H1 (cell line): ENCODE results near the gene NCKAP1. TPM values are rescaled to one million over a fixed set of nuclear protein-coding genes. Genes with fewer than 3 reads are reported as not detected.

ENCODE experiments used
- CTCF ChIA-PET: fragments of 300-600 bp; sonication (Branson Sonifier 250); formaldehyde crosslinking; loops from one replicate; lab custom pipeline; 2021; ENCODE audit not compliant: partially characterized antibody; lab: Charles Lee
- POLR2A ChIA-PET: fragments of 300-600 bp; sonication (Branson Sonifier 250); formaldehyde crosslinking; loops from one replicate; lab custom pipeline; 2021; ENCODE audit warnings: inconsistent platforms; ENCODE audit not compliant: partially characterized antibody; lab: Charles Lee
- DNase-seq, 2 experiments: peaks; one replicate each; pipeline versions ENCODE4 v3.0.0 to v3.0.0-alpha.2; 2010 to 2022; ENCODE audit warnings: low spot score in 2 of 2, low read depth in 1 of 2, mixed read lengths in 1 of 2
- FAIRE-seq: peaks from 2 replicates; lab custom pipeline; 2011; peaks lifted over from hg19 to GRCh38; lab: Jason Lieb, UNC
- H2AFZ ChIP-seq: 2 replicates; pipeline ENCODE4 v1.8.1; 2012; ENCODE audit warnings: low read length, inconsistent platforms
- H2AK5ac ChIP-seq: 2 replicates; pipeline ENCODE4 v1.6.1; 2013; ENCODE audit warnings: low read depth, low read length
- H2BK120ac ChIP-seq: replicated peaks from 2 replicates; pipeline ENCODE3; 2013; ENCODE audit warnings: low read depth, low read length, inconsistent platforms
- H2BK12ac ChIP-seq: 2 replicates; pipeline ENCODE4 v1.6.1; 2013; ENCODE audit warnings: low read depth, low read length
- H2BK15ac ChIP-seq: 2 replicates; pipeline ENCODE4 v1.6.1; 2013; ENCODE audit warnings: low read length
- H2BK20ac ChIP-seq: 2 replicates; pipeline ENCODE4 v1.6.1; 2013; ENCODE audit warnings: low read length
- H2BK5ac ChIP-seq: 2 replicates; pipeline ENCODE4 v1.6.1; 2013; ENCODE audit warnings: low read depth, low read length
- H3K14ac ChIP-seq: 2 replicates; pipeline ENCODE4 v1.6.1; 2013; ENCODE audit warnings: inconsistent platforms; ENCODE audit not compliant: insufficient read length
- H3K18ac ChIP-seq: 2 replicates; pipeline ENCODE4 v1.6.1; 2013; ENCODE audit warnings: low read length; ENCODE audit errors: extremely low read depth
- H3K23ac ChIP-seq: 2 replicates; pipeline ENCODE4 v1.6.1; 2013; ENCODE audit warnings: inconsistent platforms; ENCODE audit not compliant: insufficient read length
- H3K23me2 ChIP-seq: 2 replicates; pipeline ENCODE4 v1.6.1; 2013; ENCODE audit warnings: low read depth, low read length
- H3K27ac ChIP-seq: 2 replicates; pipeline ENCODE4 v1.6.1; 2011; ENCODE audit warnings: low read depth, low read length, inconsistent platforms
- H3K27me3 ChIP-seq, 4 experiments: replicated peaks in 1 of 4; 1 replicate in 1 of 4; 2 replicates in 3 of 4; pipeline versions ENCODE4 v1.6.1 to v1.8.1; 2011 to 2013; ENCODE audit warnings: low read length in 3 of 4, mild to moderate bottlenecking in 3 of 4, inconsistent platforms in 2 of 4, mixed read lengths in 2 of 4, moderate library complexity in 1 of 4; ENCODE audit not compliant: control insufficient read depth in 3 of 4, insufficient read depth in 3 of 4; ENCODE audit errors: extremely low read depth in 1 of 4
- H3K36me3 ChIP-seq, 4 experiments: 2 replicates each; pipeline versions ENCODE4 v1.6.1 to v1.8.1; 2011 to 2013; ENCODE audit warnings: mild to moderate bottlenecking in 4 of 4, low read length in 3 of 4, moderate library complexity in 2 of 4, control low read depth in 1 of 4, inconsistent platforms in 1 of 4; ENCODE audit not compliant: insufficient read depth in 4 of 4, control insufficient read depth in 2 of 4
- H3K4ac ChIP-seq: replicated peaks from 2 replicates; pipeline ENCODE3; 2013; ENCODE audit warnings: low read length, low read depth, mixed read lengths, inconsistent platforms; ENCODE audit not compliant: insufficient read length
- H3K4me1 ChIP-seq, 4 experiments: replicated peaks in 1 of 4; 1 replicate in 1 of 4; 2 replicates in 3 of 4; pipeline versions ENCODE4 v1.6.1 to v1.8.1; 2011 to 2013; ENCODE audit warnings: low read length in 3 of 4, inconsistent platforms in 2 of 4, mixed read lengths in 1 of 4; ENCODE audit not compliant: insufficient read depth in 4 of 4, control insufficient read depth in 3 of 4
- H3K4me2 ChIP-seq, 2 experiments: 2 replicates each; pipeline versions ENCODE4 v1.6.1 to v1.8.1; 2011 to 2013; ENCODE audit warnings: low read depth in 2 of 2, low read length in 2 of 2, control low read depth in 1 of 2, inconsistent platforms in 1 of 2, mild to moderate bottlenecking in 1 of 2; ENCODE audit not compliant: insufficient read depth in 1 of 2
- H3K4me3 ChIP-seq, 4 experiments: fragments of 200-600, 300-600 bp in 1 of 4; sonication (generic), shearing (Covaris generic), sonication (Bioruptor Twin) in 1 of 4; 2 replicates each; pipeline versions ENCODE4 v1.5.1 to v1.8.1; 2011 to 2016; ENCODE audit warnings: low read length in 4 of 4, low read depth in 3 of 4, control low read depth in 2 of 4, inconsistent platforms in 2 of 4, mild to moderate bottlenecking in 2 of 4, mixed read lengths in 1 of 4, moderate library complexity in 1 of 4; ENCODE audit not compliant: insufficient read depth in 2 of 4; ENCODE audit errors: extremely low read depth in 1 of 4
- H3K56ac ChIP-seq: replicated peaks from 2 replicates; pipeline ENCODE3; 2013; ENCODE audit warnings: low read depth, mild to moderate bottlenecking, mixed read lengths, low read length, inconsistent platforms; ENCODE audit not compliant: insufficient read length
- H3K79me1 ChIP-seq: 2 replicates; pipeline ENCODE4 v1.6.1; 2013; ENCODE audit warnings: low read depth, low read length, control low read depth
- H3K79me2 ChIP-seq, 2 experiments: 2 replicates each; pipeline versions ENCODE4 v1.6.1 to v1.8.1; 2012 to 2013; ENCODE audit warnings: low read length in 2 of 2, mild to moderate bottlenecking in 2 of 2, inconsistent platforms in 1 of 2; ENCODE audit not compliant: insufficient read depth in 2 of 2, control insufficient read depth in 1 of 2
- H3K9ac ChIP-seq, 4 experiments: replicated peaks in 1 of 4; 1 replicate in 1 of 4; 2 replicates in 3 of 4; pipeline versions ENCODE4 v1.6.1 to v1.8.1; 2011 to 2013; ENCODE audit warnings: low read depth in 3 of 4, low read length in 3 of 4, control low read depth in 2 of 4, mild to moderate bottlenecking in 2 of 4, moderate library complexity in 2 of 4, inconsistent platforms in 1 of 4; ENCODE audit errors: extremely low read depth in 1 of 4
- H3K9me3 ChIP-seq, 2 experiments: 2 replicates each; pipeline versions ENCODE4 v1.6.1 to v1.8.1; 2012 to 2013; ENCODE audit warnings: mild to moderate bottlenecking in 2 of 2, moderate library complexity in 2 of 2, control low read depth in 1 of 2, inconsistent platforms in 1 of 2, low read depth in 1 of 2, low read length in 1 of 2, mixed read lengths in 1 of 2; ENCODE audit not compliant: insufficient read depth in 2 of 2
- H4K20me1 ChIP-seq, 2 experiments: replicated peaks in 1 of 2; 2 replicates each; pipeline versions ENCODE3 to v1.8.1; 2011 to 2013; ENCODE audit warnings: inconsistent platforms in 2 of 2, low read length in 2 of 2, mild to moderate bottlenecking in 1 of 2; ENCODE audit not compliant: insufficient read depth in 2 of 2, control insufficient read depth in 1 of 2
- H4K5ac ChIP-seq: 2 replicates; pipeline ENCODE4 v1.6.1; 2013; ENCODE audit warnings: low read length, low read depth, mixed read lengths, inconsistent platforms; ENCODE audit not compliant: insufficient read length
- H4K8ac ChIP-seq: 2 replicates; pipeline ENCODE4 v1.8.0; 2013; ENCODE audit warnings: mild to moderate bottlenecking, moderate library complexity, low read length, inconsistent platforms; ENCODE audit not compliant: insufficient read depth; ENCODE audit errors: extremely low read depth
- H4K91ac ChIP-seq: replicated peaks from 2 replicates; pipeline ENCODE3; 2013; ENCODE audit warnings: low read length, mixed read lengths, inconsistent platforms; ENCODE audit not compliant: insufficient read length
- CBX5 ChIP-seq: fragments of 300-800, 300-1000 bp; sonication (generic); IDR thresholded peaks from 2 replicates; pipeline ENCODE4 v1.7.1; 2016; ENCODE audit warnings: antibody characterized with exemption, low read length, low read depth
- NANOG ChIP-seq: IDR thresholded peaks from 2 replicates; pipeline ENCODE4 v1.6.1; 2011; ENCODE audit warnings: low read length, low read depth, mild to moderate bottlenecking, inconsistent platforms; ENCODE audit not compliant: insufficient read depth, poor library complexity, severe bottlenecking
- WGBS, 2 experiments: shearing (Covaris generic) in 1 of 2; methylation state at CpG; one replicate each; pipeline versions ENCODE4 v1.1.6 to v1.1.7; 2013 to 2015; ENCODE audit warnings: low lambda C conversion rate in 2 of 2, mixed read lengths in 2 of 2, inconsistent platforms in 1 of 2, low coverage in 1 of 2, missing lambda C conversion rate in 1 of 2; ENCODE audit not compliant: insufficient replicate concordance in 2 of 2, insufficient coverage in 1 of 2, insufficient read length in 1 of 2; ENCODE audit errors: extremely low coverage in 1 of 2, missing lambda C conversion rate in 1 of 2; 5-methylcytosine and 5-hydroxymethylcytosine counted together
- polyA plus RNA-seq, 7 experiments: library from polyadenylated mRNA; depleted of rRNA in 3 of 7; stranded (reverse) in 5 of 7; unstranded in 2 of 7; fragments of >200 nt in 5 of 7; fragments of 200-250 nt in 2 of 7; gene quantifications; 1 replicate in 5 of 7; 2 replicates in 1 of 7; 4 replicates in 1 of 7; pipeline versions ENCODE4 v1.2.1 to v1.2.3, GENCODE V29; 2011 to 2013; ENCODE audit warnings: missing spikeins in 2 of 7, mixed read lengths in 2 of 7
- total RNA-seq: library from RNA; stranded (reverse); fragmentation: NEBNext Ultra II Directional; extraction: Animal tissue kit (Norgen Biotek cat#: 25700); gene quantifications from 2 replicates; pipeline ENCODE4 v1.2.1, GENCODE V29; 2021

The NCKAP1 gene
- total and polyA plus RNA-seq, 2 of the 8 experiments (the other 6 are each of a cell fraction or from before 2014, with no cell fraction given): 90.8 to 173 TPM

DNA sequence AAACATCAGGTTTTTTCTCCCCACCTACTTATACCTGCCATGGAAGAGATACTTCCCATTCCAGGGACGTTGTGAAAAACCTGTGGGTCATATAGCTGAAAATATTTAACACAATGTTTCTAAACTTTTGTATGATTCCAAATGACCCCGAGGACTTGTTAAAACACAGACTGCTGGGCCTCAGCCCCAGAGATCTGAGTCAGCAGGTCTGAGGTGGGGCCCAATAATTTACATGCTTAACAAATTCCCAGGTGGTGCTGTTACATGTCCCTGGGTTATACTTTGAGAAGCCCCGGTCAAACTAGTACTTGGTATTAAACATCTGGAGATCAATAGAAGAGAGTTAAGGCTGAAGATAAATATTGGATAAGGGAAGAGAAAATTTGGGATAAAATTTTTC is 100.4 kb downstream of the NCKAP1 start:
- H3K4me2 ChIP-seq: no peak overlapping the region
- H3K4me3 ChIP-seq: no peak overlapping the region
- no peak overlapping the region for H3K23ac ChIP-seq
- TF ChIP-seq NANOG: no peak
- TF ChIP-seq CBX5: no peak
- no peak overlapping the region for H2AFZ ChIP-seq
- no peak overlapping the region for H3K9ac ChIP-seq
- H2BK5ac ChIP-seq: no peak overlapping the region
- FAIRE-seq: no peak
- H4K91ac ChIP-seq: no peak overlapping the region
- no peaks in the 10 kb centered on the region for H3K9me3 ChIP-seq
- H4K20me1 ChIP-seq: no peaks in the 10 kb centered on the region
- no peak overlapping the region for H4K8ac ChIP-seq
- H2BK15ac ChIP-seq: no peak overlapping the region
- H3K4me1 ChIP-seq: no peaks in the 10 kb centered on the region
- WGBS, 2 experiments: 94% methylated on average over 3 of the region's 3 CpGs; no CpG with 5 or more reads in 1 of the 2 experiments
- no peak overlapping the region for H4K5ac ChIP-seq
- POLR2A ChIA-PET: no interaction called here
- H2BK12ac ChIP-seq: no peak overlapping the region
- H3K4ac ChIP-seq: no peak overlapping the region
- CTCF ChIA-PET: interaction anchor here (0.9 kb wide), 1 partner anchor 40 kb away, joined by 3 read pairs; no protein-coding TSS in a partner anchor
- H2BK120ac ChIP-seq: no peak overlapping the region
- no peak overlapping the region for H3K56ac ChIP-seq
- no peak overlapping the region for H3K18ac ChIP-seq
- no peak for DNase-seq
- H3K79me1 ChIP-seq: no peaks in the 10 kb centered on the region
- no peak overlapping the region for H3K27ac ChIP-seq
- no peak overlapping the region for H2BK20ac ChIP-seq
- H3K23me2 ChIP-seq: no peaks in the 10 kb centered on the region
- H3K36me3 ChIP-seq: peaks cover 2 to 81% (median 5%) of the 10 kb centered on the region in 4 experiments; a peak in 5 of 8 replicates
- no peak overlapping the region for H3K14ac ChIP-seq
- no peaks in the 10 kb centered on the region for H3K79me2 ChIP-seq
- H3K27me3 ChIP-seq: no peaks in the 10 kb centered on the region
- no peak overlapping the region for H2AK5ac ChIP-seq
